Fibroblast of lung (primary cell): ENCODE measurements around the gene MYO10. TPM values are rescaled to one million over a fixed set of nuclear protein-coding genes. Genes with fewer than 3 reads are reported as not detected.
A peak's percentile ranks its signal among the peaks of the same experiment; 100 is the strongest.

Experiments used
- DNase-seq, 2 donors: peaks; one replicate each; pipeline versions ENCODE4 v3.0.0 to v3.0.0-alpha.2; 2010; ENCODE audit warnings: low read depth in 2 of 2
- H2AFZ ChIP-seq: 2 replicates; pipeline ENCODE4 v1.5.1; 2012; ENCODE audit warnings: low read length, control low read depth, inconsistent platforms
- H3K27ac ChIP-seq: 2 replicates; pipeline ENCODE4 v1.5.1; 2011; ENCODE audit warnings: low read length, control low read depth; ENCODE audit not compliant: insufficient read depth
- H3K27me3 ChIP-seq: 2 replicates; pipeline ENCODE4 v1.5.1; 2011; ENCODE audit warnings: mild to moderate bottlenecking, low read length; ENCODE audit not compliant: control insufficient read depth, insufficient read depth
- H3K36me3 ChIP-seq: 2 replicates; pipeline ENCODE4 v1.5.1; 2011; ENCODE audit warnings: low read length; ENCODE audit not compliant: control insufficient read depth, insufficient read depth
- H3K4me1 ChIP-seq: 2 replicates; pipeline ENCODE4 v1.5.1; 2011; ENCODE audit warnings: low read length; ENCODE audit not compliant: control insufficient read depth, insufficient read depth; ENCODE audit errors: extremely low read depth
- H3K4me2 ChIP-seq: 2 replicates; pipeline ENCODE4 v1.5.1; 2011; ENCODE audit warnings: low read length, control low read depth; ENCODE audit not compliant: insufficient read depth; ENCODE audit errors: extremely low read depth
- H3K4me3 ChIP-seq, 4 experiments: fragments of 200-600 bp in 1 of 4; sonication (generic) in 1 of 4; replicated peaks in 1 of 4; 2 replicates each; pipeline ENCODE4 v1.5.1; 2011 to 2016; ENCODE audit warnings: low read length in 4 of 4, low read depth in 3 of 4, mild to moderate bottlenecking in 3 of 4, control low read depth in 2 of 4, inconsistent platforms in 1 of 4, mixed read lengths in 1 of 4; ENCODE audit not compliant: insufficient read depth in 1 of 4; ENCODE audit errors: control extremely low read depth in 1 of 4
- H3K79me2 ChIP-seq: 2 replicates; pipeline ENCODE4 v1.5.1; 2012; ENCODE audit warnings: mild to moderate bottlenecking, low read length, inconsistent platforms; ENCODE audit not compliant: control insufficient read depth, insufficient read depth
- H3K9ac ChIP-seq: 2 replicates; pipeline ENCODE4 v1.5.1; 2011; ENCODE audit warnings: mild to moderate bottlenecking, low read length, control low read depth; ENCODE audit not compliant: insufficient read depth
- H3K9me3 ChIP-seq: 2 replicates; pipeline ENCODE4 v1.5.1; 2012; ENCODE audit warnings: low read depth, low read length; ENCODE audit not compliant: control insufficient read depth, insufficient read depth
- H4K20me1 ChIP-seq: 2 replicates; pipeline ENCODE4 v1.5.1; 2011; ENCODE audit warnings: low read length; ENCODE audit not compliant: control insufficient read depth, insufficient read depth; ENCODE audit errors: extremely low read depth
- CTCF ChIP-seq, 2 donors: IDR thresholded peaks in 1 of 2; conservative IDR thresholded peaks in 1 of 2; 1 replicate in 1 of 2; 2 replicates in 1 of 2; pipeline ENCODE4 v1.5.1; 2011 to 2012; ENCODE audit warnings: low read length in 2 of 2, control low read depth in 1 of 2, inconsistent platforms in 1 of 2, low read depth in 1 of 2, mild to moderate bottlenecking in 1 of 2
- EZH2 ChIP-seq: IDR thresholded peaks from 2 replicates; pipeline ENCODE4 v1.5.1; 2012; ENCODE audit warnings: low read length, control low read depth, mild to moderate bottlenecking; ENCODE audit errors: missing control alignments
- polyA plus RNA-seq, 2 donors: library from polyadenylated mRNA; depleted of rRNA in 1 of 2; stranded (reverse) in 1 of 2; unstranded in 1 of 2; fragments of >200 nt; gene quantifications; 2 replicates each; pipeline ENCODE4 v1.2.1, GENCODE V29; 2011 to 2012; ENCODE audit warnings: missing spikeins in 1 of 2
- total RNA-seq: library from RNA; depleted of rRNA; stranded (reverse); fragments of >200 nt; gene quantifications from 2 replicates; pipeline ENCODE4 v1.2.1, GENCODE V29; 2014

The MYO10 gene
- total and polyA plus RNA-seq, 2 donors (not counting 1 experiment from before 2014, with no cell fraction given): 16.6 to 82.2 TPM

- Histone ChIP-seq H3K4me2 (no peak overlapping the region), H3K4me1 (no peaks in the 10 kb centered on the region), H3K36me3 (peaks cover 11% of the 10 kb centered on the region), H3K9me3 (no peaks in the 10 kb centered on the region), H3K27ac (no peak overlapping the region), H3K27me3 (no peaks in the 10 kb centered on the region), H3K9ac (no peak overlapping the region), H2AFZ (no peak overlapping the region), H3K4me3 (no peak overlapping the region), H3K79me2 (no peaks in the 10 kb centered on the region), H4K20me1 (no peaks in the 10 kb centered on the region)
- TF ChIP-seq EZH2: no peak
- TF ChIP-seq CTCF (conservative IDR thresholded peaks at IDR 0.05 in 1 of 2, IDR thresholded peaks at IDR 0.05 in 1 of 2; ENCODE audit: low read depth in 1 of 2, low read length in 2 of 2): no peak
- peak in 1 of 2 donors; percentile 44 for DNase-seq
Measured at GRCh38 chr5:16754601-16755000, 181.5 kb downstream of the MYO10 start.

GRCh38 chr5:16754086-16754485, 182.0 kb downstream of the MYO10 start:
- H3K9me3 ChIP-seq: no peaks in the 10 kb centered on the region
- no peaks in the 10 kb centered on the region for H4K20me1 ChIP-seq
- H3K4me2 ChIP-seq: no peak overlapping the region
- H3K4me3 ChIP-seq: no peak overlapping the region
- no peak for TF ChIP-seq CTCF (conservative IDR thresholded peaks at IDR 0.05 in 1 of 2, IDR thresholded peaks at IDR 0.05 in 1 of 2; ENCODE audit: low read depth in 1 of 2, low read length in 2 of 2)
- no peak for TF ChIP-seq EZH2
- H3K4me1 ChIP-seq: no peaks in the 10 kb centered on the region
- no peaks in the 10 kb centered on the region for H3K79me2 ChIP-seq
- no peak overlapping the region for H2AFZ ChIP-seq
- H3K9ac ChIP-seq: no peak overlapping the region
- peaks cover 11% of the 10 kb centered on the region for H3K36me3 ChIP-seq
- no peak overlapping the region for H3K27ac ChIP-seq
- no peak for DNase-seq
- H3K27me3 ChIP-seq: no peaks in the 10 kb centered on the region

GRCh38 chr5:16750445-16750844, 185.6 kb downstream of the MYO10 start:
- no peak for TF ChIP-seq EZH2
- TF ChIP-seq CTCF (conservative IDR thresholded peaks at IDR 0.05 in 1 of 2, IDR thresholded peaks at IDR 0.05 in 1 of 2; ENCODE audit: low read depth in 1 of 2, low read length in 2 of 2): no peak
- no peaks in the 10 kb centered on the region for H3K79me2 ChIP-seq
- H3K4me2 ChIP-seq: no peak overlapping the region
- H4K20me1 ChIP-seq: no peaks in the 10 kb centered on the region
- no peak for DNase-seq
- no peak overlapping the region for H3K9ac ChIP-seq
- H3K27ac ChIP-seq: no peak overlapping the region
- H2AFZ ChIP-seq: no peak overlapping the region
- H3K9me3 ChIP-seq: no peaks in the 10 kb centered on the region
- no peaks in the 10 kb centered on the region for H3K27me3 ChIP-seq
- no peak overlapping the region for H3K4me3 ChIP-seq
- peaks cover 7% of the 10 kb centered on the region for H3K36me3 ChIP-seq
- no peaks in the 10 kb centered on the region for H3K4me1 ChIP-seq
